ENCODE results near the gene AKTIP. TPM values are rescaled to one million over a fixed set of nuclear protein-coding genes. Genes with fewer than 3 reads are reported as not detected.
"Not testable (repeated sequence)": the region's sequence is repeated elsewhere in the genome, so short reads cannot be mapped to it uniquely, and the experiment has no call there.

The AKTIP gene
- total and polyA plus RNA-seq, 9 of the 15 experiments (the other 6 are each of a cell fraction or from before 2014, with no cell fraction given): 3.0 to 10.7 (median 4.4) TPM

DNA sequence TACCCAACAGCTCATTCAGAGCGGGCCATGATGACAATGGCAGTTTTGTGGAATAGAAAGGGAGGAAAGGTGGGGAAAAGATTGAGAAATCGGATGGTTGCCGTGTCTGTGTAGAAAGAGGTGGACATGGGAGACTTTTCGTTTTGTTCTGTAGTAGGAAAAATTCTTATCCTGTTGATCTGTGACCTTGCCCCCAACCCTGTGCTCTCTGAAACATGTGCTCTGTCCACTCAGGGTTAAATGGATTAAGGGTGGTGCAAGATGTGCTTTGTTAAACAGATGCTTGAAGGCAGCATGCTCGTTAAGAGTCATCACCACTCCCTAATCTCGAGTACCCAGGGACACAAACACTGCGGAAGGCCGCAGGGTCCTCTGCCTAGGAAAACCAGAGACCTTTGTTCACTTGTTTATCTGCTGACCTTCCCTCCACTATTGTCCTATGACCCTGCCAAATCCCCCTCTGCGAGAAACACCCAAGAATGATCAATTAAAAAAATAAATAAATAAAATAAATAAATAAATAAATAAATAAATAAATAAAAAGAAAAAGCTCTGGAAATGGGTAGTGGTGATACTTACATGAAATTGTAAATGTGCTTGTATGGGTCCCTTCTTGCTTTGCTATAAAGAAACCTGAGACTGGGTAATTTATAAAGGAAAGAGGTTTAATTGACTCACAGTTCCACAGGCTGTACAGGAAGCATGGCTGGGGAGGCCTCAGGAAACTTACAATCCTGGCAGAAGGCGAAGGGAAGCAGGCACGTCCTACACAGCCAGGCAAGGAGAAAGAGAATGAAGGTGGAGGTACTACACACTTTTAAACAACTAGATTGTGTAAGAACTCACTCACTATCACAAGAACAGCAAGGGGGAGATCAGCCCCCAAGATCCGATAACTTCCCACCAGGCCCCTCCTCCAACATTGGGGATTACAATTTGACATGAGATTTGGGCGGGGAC is 37.0 kb upstream of the AKTIP start:
- CTCF ChIA-PET (ENCODE audit: low intra/inter-chr PET ratio); BruUV-seq (replicated peaks); in situ Hi-C loops (cut with MboI); H4K20me1 ChIP-seq (replicated peaks; ENCODE audit: control insufficient read depth, insufficient read depth, low read length); H3K36me3 ChIP-seq (ENCODE audit: control insufficient read depth, insufficient read depth, low read length); H3K9ac ChIP-seq (ENCODE audit: insufficient read depth in 1 of 2, low read depth in 2 of 2, low read length in 2 of 2); H3K4me2 ChIP-seq (ENCODE audit: insufficient read depth, low read length); H3K9me1 ChIP-seq (ENCODE audit: control insufficient read depth, insufficient read depth, low read length); H3K27ac ChIP-seq (ENCODE audit: extremely low read depth, low read depth, low read length); FAIRE-seq; H3K4me1 ChIP-seq (replicated peaks in 1 of 2; ENCODE audit: control insufficient read depth in 2 of 2, insufficient read depth in 2 of 2, low read length in 2 of 2); H3K4me3 ChIP-seq; DNase-seq (ENCODE audit: extremely low read depth in 1 of 4, low spot score in 3 of 4); H2AFZ ChIP-seq (ENCODE audit: low read depth, low read length); ATAC-seq; H3K79me2 ChIP-seq (ENCODE audit: control insufficient read depth, insufficient read depth, low read length); H3K9me3 ChIP-seq (replicated peaks; ENCODE audit: control insufficient read depth, insufficient read depth, low read depth, low read length); POLR2A ChIA-PET: not testable (repeated sequence)
- peaks cover 21 to 24% of the 10 kb centered on the region in 2 experiments for H3K27me3 ChIP-seq (ENCODE audit: control insufficient read depth in 2 of 2, insufficient read depth in 2 of 2, low read length in 2 of 2)
- TF ChIP-seq CBFA2T2 (conservative IDR thresholded peaks at IDR 0.05): 0 out of 2 replicates have a peak, but pooled peaks have one; percentile 14
- intact Hi-C loops (cut with micrococcal nuclease): loop anchor here (10.0 kb wide), 1 partner anchor 215 kb away; no protein-coding TSS in a partner anchor
- 9% methylated on average over 10 of the region's 13 CpGs for WGBS (ENCODE audit: insufficient coverage, low coverage, missing lambda C conversion rate)

DNA sequence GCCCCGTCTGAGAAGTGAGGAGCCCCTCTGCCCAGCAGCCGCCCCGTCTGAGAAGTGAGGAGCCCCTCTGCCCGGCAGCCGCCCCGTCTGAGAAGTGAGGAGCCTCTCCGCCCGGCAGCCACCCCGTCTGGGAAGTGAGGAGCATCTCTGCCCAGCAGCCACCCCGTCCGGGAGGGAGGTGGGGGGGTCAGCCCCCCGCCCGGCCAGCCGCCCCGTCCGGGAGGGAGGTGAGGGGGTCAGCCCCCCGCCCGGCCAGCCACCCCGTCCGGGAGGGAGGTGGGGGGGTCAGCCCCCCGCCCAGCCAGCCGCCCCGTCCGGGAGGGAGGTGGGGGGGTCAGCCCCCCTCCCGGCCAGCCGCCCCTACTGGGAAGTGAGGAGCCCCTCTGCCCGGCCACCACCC is 36.3 kb upstream of the AKTIP start:
- FAIRE-seq; H3K79me2 ChIP-seq (ENCODE audit: control insufficient read depth, insufficient read depth, low read length); H2AFZ ChIP-seq (ENCODE audit: low read depth, low read length); H3K4me2 ChIP-seq (ENCODE audit: insufficient read depth, low read length); ATAC-seq; H3K4me1 ChIP-seq (replicated peaks in 1 of 2; ENCODE audit: control insufficient read depth in 2 of 2, insufficient read depth in 2 of 2, low read length in 2 of 2); H4K20me1 ChIP-seq (replicated peaks; ENCODE audit: control insufficient read depth, insufficient read depth, low read length); BruUV-seq (replicated peaks); CTCF ChIA-PET (ENCODE audit: low intra/inter-chr PET ratio); H3K36me3 ChIP-seq (ENCODE audit: control insufficient read depth, insufficient read depth, low read length); H3K9me3 ChIP-seq (replicated peaks; ENCODE audit: control insufficient read depth, insufficient read depth, low read depth, low read length); H3K4me3 ChIP-seq; H3K27ac ChIP-seq (ENCODE audit: extremely low read depth, low read depth, low read length); H3K9ac ChIP-seq (ENCODE audit: insufficient read depth in 1 of 2, low read depth in 2 of 2, low read length in 2 of 2); in situ Hi-C loops (cut with MboI); H3K9me1 ChIP-seq (ENCODE audit: control insufficient read depth, insufficient read depth, low read length); POLR2A ChIA-PET; DNase-seq (ENCODE audit: extremely low read depth in 1 of 4, low spot score in 3 of 4); intact Hi-C loops (cut with micrococcal nuclease): not testable (repeated sequence)
- WGBS (ENCODE audit: insufficient coverage, low coverage, missing lambda C conversion rate): no CpG with 5 or more reads among the region's 27 CpGs
- H3K27me3 ChIP-seq (ENCODE audit: control insufficient read depth in 2 of 2, insufficient read depth in 2 of 2, low read length in 2 of 2): peaks cover 21% of the 10 kb centered on the region in 2 experiments
